Panc1 (cell line): Measurements from ENCODE around the gene NR2E1. TPM values are rescaled to one million over a fixed set of nuclear protein-coding genes. Genes with fewer than 3 reads are reported as not detected.

Source experiments
- ATAC-seq: fragments of 200-7000 bp; cut with Tn5 transposase; 2 replicates; pipeline ENCODE4 v1.9.1; 2020; ENCODE audit warnings: mild to moderate bottlenecking, moderate library complexity
- BruUV-seq: library from RNA; stranded (reverse); fragments of 400-500 nt; replicated peaks from 2 replicates; lab custom pipeline; 2021; lab: Mats Ljungman, UMichigan
- CTCF ChIA-PET: fragments of 300-600 bp; sonication (Branson Sonifier 250); formaldehyde crosslinking; loops from one replicate; lab custom pipeline; 2022; ENCODE audit warnings: antibody characterized with exemption; lab: Charles Lee
- POLR2A ChIA-PET: fragments of 300-600 bp; sonication (Branson Sonifier 250); formaldehyde crosslinking; loops from one replicate; lab custom pipeline; 2022; ENCODE audit warnings: antibody characterized with exemption; lab: Charles Lee
- DNase-seq: peaks from one replicate; pipeline ENCODE4 v3.0.0-alpha.2; 2010; ENCODE audit warnings: low read depth, low spot score
- H3K27ac ChIP-seq: 2 replicates; pipeline ENCODE4 v1.5.1; 2011; ENCODE audit warnings: mild to moderate bottlenecking, low read length, inconsistent platforms
- H3K27me3 ChIP-seq: fragments of 200-500 bp; sonication (Bioruptor generic); 2 replicates; pipeline ENCODE4 v1.6.0; 2014; ENCODE audit warnings: low read length, inconsistent platforms; ENCODE audit not compliant: control insufficient read depth, insufficient read depth
- H3K36me3 ChIP-seq: fragments of 200-500 bp; sonication (Bioruptor generic); 2 replicates; pipeline ENCODE4 v1.5.1; 2014; ENCODE audit warnings: inconsistent platforms, mild to moderate bottlenecking, low read length, moderate library complexity; ENCODE audit not compliant: control insufficient read depth, insufficient read depth
- H3K4me1 ChIP-seq: 2 replicates; pipeline ENCODE4 v1.5.1; 2011; ENCODE audit warnings: inconsistent platforms, mild to moderate bottlenecking, low read length, moderate library complexity; ENCODE audit not compliant: control insufficient read depth, insufficient read depth
- H3K4me3 ChIP-seq, 2 experiments: 2 replicates each; pipeline ENCODE4 v1.5.1; 2011 to 2012; ENCODE audit warnings: low read depth in 2 of 2, low read length in 2 of 2, mild to moderate bottlenecking in 2 of 2, inconsistent platforms in 1 of 2, moderate library complexity in 1 of 2
- H3K9me3 ChIP-seq: fragments of 200-500 bp; sonication (Bioruptor generic); 2 replicates; pipeline ENCODE4 v1.5.1; 2014; ENCODE audit warnings: low read depth, mild to moderate bottlenecking, inconsistent platforms, low read length, moderate library complexity; ENCODE audit not compliant: control insufficient read depth, insufficient read depth
- CTCF ChIP-seq: fragments of 450-650 bp; IDR thresholded peaks from 2 replicates; pipeline ENCODE4 v1.5.1; 2017; ENCODE audit warnings: mild to moderate bottlenecking
- POLR2AphosphoS5 ChIP-seq: IDR thresholded peaks from 2 replicates; pipeline ENCODE4 v1.6.1; 2012; ENCODE audit warnings: mild to moderate bottlenecking, low read depth, low read length, moderate library complexity
- REST ChIP-seq, 2 experiments: IDR thresholded peaks; 2 replicates each; pipeline ENCODE4 v1.6.1; 2011 to 2012; ENCODE audit warnings: low read depth in 2 of 2, control low read depth in 1 of 2, low read length in 1 of 2, mild to moderate bottlenecking in 1 of 2, moderate library complexity in 1 of 2; ENCODE audit not compliant: insufficient read depth in 1 of 2
- SIN3A ChIP-seq: IDR thresholded peaks from 2 replicates; pipeline ENCODE4 v1.6.1; 2012; ENCODE audit warnings: low read depth, mild to moderate bottlenecking, low read length, moderate library complexity, borderline replicate concordance; ENCODE audit not compliant: insufficient read depth
- TCF7L2 ChIP-seq: IDR thresholded peaks from 2 replicates; pipeline ENCODE4 v1.6.1; 2011; ENCODE audit warnings: mild to moderate bottlenecking, low read depth, low read length, inconsistent platforms
- in situ Hi-C: cut with HindIII; loops from 2 replicates; pipeline ENCODE4 v1.10.0; 2016; ENCODE audit warnings: low sequenced_read_pairs, low pct_unique_long_range_greater_than_20kb
- intact Hi-C: fragments of 100-400 bp; cut with micrococcal nuclease; formaldehyde crosslinking; loops from one replicate; pipeline ENCODE4 v1.10.0; 2022; ENCODE audit not compliant: unreplicated experiment
- total RNA-seq: library from RNA; stranded (reverse); gene quantifications from one replicate; pipeline ENCODE4 v1.2.1, GENCODE V29; 2021; ENCODE audit not compliant: unreplicated experiment

NR2E1 gene
- total RNA-seq, 1 experiment from 2014 or later = 0.13 TPM

- DNase-seq (no peak), ATAC-seq (no peak)
- in situ Hi-C loops = no loop called here
- Histone ChIP-seq H3K27ac (no peak overlapping the region), H3K4me1 (peaks cover 12% of the 10 kb centered on the region), H3K9me3 (no peaks in the 10 kb centered on the region), H3K27me3 (peaks cover 11% of the 10 kb centered on the region), H3K36me3 (no peaks in the 10 kb centered on the region), H3K4me3 (no peak overlapping the region)
- BruUV-seq = no TSS peak
- ChIA-PET POLR2A (interaction anchor here (0.7 to 1.0 kb wide), 2 partner anchors 50 to 214 kb away, joined by 4 to 6 read pairs; no protein-coding TSS in a partner anchor), CTCF (interaction anchor here (0.7 kb wide), 1 partner anchor 13 kb away, joined by 3 read pairs; no protein-coding TSS in a partner anchor)
- intact Hi-C loops = no loop called here
- TF ChIP-seq TCF7L2 = no peak
- TF ChIP-seq SIN3A = no peak
- no peak for TF ChIP-seq CTCF
- no peak for TF ChIP-seq POLR2AphosphoS5
- no peak for TF ChIP-seq REST (IDR thresholded peaks at IDR 0.05; ENCODE audit: insufficient read depth in 1 of 2, low read depth in 2 of 2, low read length in 1 of 2)
These were observed 42.3 kb upstream of the NR2E1 start for GRCh38 chr6:108123481-108123929.

- ChIA-PET CTCF (interaction anchor here (0.7 kb wide), 1 partner anchor 13 kb away, joined by 3 read pairs; no protein-coding TSS in a partner anchor), POLR2A (interaction anchor here (0.7 to 1.0 kb wide), 2 partner anchors 50 to 214 kb away, joined by 4 to 6 read pairs; no protein-coding TSS in a partner anchor)
- no peak for TF ChIP-seq POLR2AphosphoS5
- TF ChIP-seq CTCF = no peak
- no peak for TF ChIP-seq SIN3A
- no peak for TF ChIP-seq REST (IDR thresholded peaks at IDR 0.05; ENCODE audit: insufficient read depth in 1 of 2, low read depth in 2 of 2, low read length in 1 of 2)
- no TSS peak for BruUV-seq
- intact Hi-C loops = no loop called here
- Histone ChIP-seq H3K27ac (no peak overlapping the region), H3K9me3 (no peaks in the 10 kb centered on the region), H3K4me3 (no peak overlapping the region), H3K36me3 (no peaks in the 10 kb centered on the region), H3K4me1 (peaks cover 9% of the 10 kb centered on the region), H3K27me3 (peaks cover 7% of the 10 kb centered on the region; the same call in 1 of the 2 replicates)
- ATAC-seq = no peak
- no peak for DNase-seq
- in situ Hi-C loops = no loop called here
These were observed 41.9 kb upstream of the NR2E1 start for GRCh38 chr6:108123946-108124345.
